ENCODE measurements around the gene NOS1AP.

GRCh38 chr1:162191396-162192305 lies 122.2 kb downstream of the NOS1AP start:
- no peak for TF ChIP-seq CTCF (conservative IDR thresholded peaks at IDR 0.05)
- no peak for TF ChIP-seq ZFX (IDR thresholded peaks at IDR 0.05)

Data from C4-2B (cell line).